Ovary (tissue), 9 donors: Measurements from ENCODE around the gene HYAL3. TPM values are rescaled to one million over a fixed set of nuclear protein-coding genes. Genes with fewer than 3 reads are reported as not detected.

ENCODE experiments used
- DNase-seq, 5 donors: peaks; one replicate each; pipeline ENCODE4 v3.0.0-alpha.2; 2019 to 2020
- H3K27ac ChIP-seq, 2 donors: fragments of 200-600 bp; one replicate each; pipeline versions ENCODE4 v1.5.1 to v1.8.0; 2019 to 2022
- H3K27me3 ChIP-seq: fragments of 200-600 bp; one replicate; pipeline ENCODE4 v1.8.0; 2022
- H3K36me3 ChIP-seq: fragments of 200-600 bp; sonication (generic); one replicate; pipeline ENCODE4 v1.5.1; 2019
- H3K4me1 ChIP-seq: one replicate; pipeline ENCODE4 v1.8.1; 2013; ENCODE audit warnings: mild to moderate bottlenecking, moderate library complexity; ENCODE audit not compliant: insufficient read depth
- H3K4me3 ChIP-seq: fragments of 200-600 bp; sonication (generic); one replicate; pipeline ENCODE4 v1.5.1; 2017
- H3K9me3 ChIP-seq, 2 donors: fragments of 200-600 bp in 1 of 2; sonication (generic) in 1 of 2; one replicate each; pipeline versions ENCODE4 v1.5.1 to v1.8.1; 2013 to 2019; ENCODE audit warnings: mild to moderate bottlenecking in 1 of 2, moderate library complexity in 1 of 2
- EP300 ChIP-seq: sonication (generic); formaldehyde crosslinking; IDR thresholded peaks from one replicate; pipeline ENCODE4 v1.6.1; 2017; ENCODE audit warnings: antibody characterized with exemption
- POLR2A ChIP-seq: fragments of 450-650 bp; IDR thresholded peaks from one replicate; pipeline ENCODE4 v1.6.1; 2017; ENCODE audit warnings: antibody characterized with exemption, mild to moderate bottlenecking, moderate library complexity
- WGBS, 3 donors: extraction: QIAGEN DNeasy Blood & Tissue Kit in 1 of 3; methylation state at CpG; one replicate each; pipeline versions ENCODE4 v1.1.5 to v1.1.7; 2013 to 2017; 5-methylcytosine and 5-hydroxymethylcytosine counted together
- intact Hi-C, 4 donors: fragments of 100-400 bp; cut with DNase I; formaldehyde crosslinking; loops; one replicate each; pipeline versions ENCODE4 v1.11.0 to v1.15.1; 2022 to 2023
- polyA plus RNA-seq, 2 donors: library from polyadenylated mRNA; stranded (reverse); fragments of 200-250 nt in 1 of 2; fragments of 350-450 nt in 1 of 2; fragmentation: Illumina TruSeq in 1 of 2; extraction: RNeasy Lipid Tissue Mini Kit (QIAGEN cat#74804) in 1 of 2; gene quantifications; one replicate each; pipeline ENCODE4 v1.2.3, GENCODE V29; 2013 to 2014
- total RNA-seq, 7 donors: library from RNA; depleted of rRNA in 2 of 7; stranded (reverse); fragments of >200 nt in 2 of 7; fragmentation: NEBNext Ultra II Directional in 3 of 7; extraction: Animal tissue kit (Norgen Biotek cat#: 25700) in 3 of 7; gene quantifications; one replicate each; pipeline versions ENCODE4 v1.1.0 to v1.2.4, GENCODE V29; 2016 to 2023
- TF ChIP-seq, protein P1 (sequence below), 3 donors: fragments of 450-650 bp in 2 of 3; fragments of 200-600 bp in 1 of 3; IDR thresholded peaks; one replicate each; pipeline versions ENCODE4 v1.5.1 to v1.8.0; 2016 to 2022; ENCODE audit warnings: antibody characterized with exemption in 3 of 3, mild to moderate bottlenecking in 1 of 3
- donor health status: DM: no; HTN: no; CAD: no; lungs with moderate emphysema.
- donor health status: DM: no; HTN: no; CAD: no.
- donor health status: Bipolar disorder and iron deficiency.
- donor health status: DM: yes; HTN: yes; CAD: no.
- donor health status: DM: no; HTN: no; CAD: no.
- donor health status: DM: yes; HTN: yes; CAD: no.

Gene HYAL3
- total and polyA plus RNA-seq, 9 donors: 0.58 to 4.3 (median 1.9) TPM

GRCh38 chr3:50266017-50266416 lies 33.2 kb downstream of the HYAL3 start:
- intact Hi-C loops: loop anchor here in 1 of 4 donors (10.0 kb wide), 1 partner anchor 59 kb away; the partner anchor contains the start of genes HYAL2 and TUSC2
- no peaks in the 10 kb centered on the region for H3K9me3 ChIP-seq
- H3K36me3 ChIP-seq: no peaks in the 10 kb centered on the region
- H3K4me3 ChIP-seq: no peak overlapping the region
- TF ChIP-seq POLR2A (no peak), EP300 (no peak)
- TF ChIP-seq, protein P1, sequence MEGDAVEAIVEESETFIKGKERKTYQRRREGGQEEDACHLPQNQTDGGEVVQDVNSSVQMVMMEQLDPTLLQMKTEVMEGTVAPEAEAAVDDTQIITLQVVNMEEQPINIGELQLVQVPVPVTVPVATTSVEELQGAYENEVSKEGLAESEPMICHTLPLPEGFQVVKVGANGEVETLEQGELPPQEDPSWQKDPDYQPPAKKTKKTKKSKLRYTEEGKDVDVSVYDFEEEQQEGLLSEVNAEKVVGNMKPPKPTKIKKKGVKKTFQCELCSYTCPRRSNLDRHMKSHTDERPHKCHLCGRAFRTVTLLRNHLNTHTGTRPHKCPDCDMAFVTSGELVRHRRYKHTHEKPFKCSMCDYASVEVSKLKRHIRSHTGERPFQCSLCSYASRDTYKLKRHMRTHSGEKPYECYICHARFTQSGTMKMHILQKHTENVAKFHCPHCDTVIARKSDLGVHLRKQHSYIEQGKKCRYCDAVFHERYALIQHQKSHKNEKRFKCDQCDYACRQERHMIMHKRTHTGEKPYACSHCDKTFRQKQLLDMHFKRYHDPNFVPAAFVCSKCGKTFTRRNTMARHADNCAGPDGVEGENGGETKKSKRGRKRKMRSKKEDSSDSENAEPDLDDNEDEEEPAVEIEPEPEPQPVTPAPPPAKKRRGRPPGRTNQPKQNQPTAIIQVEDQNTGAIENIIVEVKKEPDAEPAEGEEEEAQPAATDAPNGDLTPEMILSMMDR (IDR thresholded peaks at IDR 0.05): no peak
- H3K4me1 ChIP-seq: peaks cover 53% of the 10 kb centered on the region
- peak in 3 of 5 donors; percentile 41 to 54 (median 43) for DNase-seq
- 72 to 75% (median 74%) methylated on average over 6 of the region's 6 CpGs for whole genome bisulfite sequencing, 3 donors
- H3K27ac ChIP-seq: peak overlapping the region; percentile 62 to 99
- no peaks in the 10 kb centered on the region for H3K27me3 ChIP-seq

GRCh38 chr3:50265571-50265970 lies 33.6 kb downstream of the HYAL3 start:
- TF ChIP-seq, protein P1 (IDR thresholded peaks at IDR 0.05): no peak
- TF ChIP-seq POLR2A (no peak), EP300 (no peak)
- H3K27me3 ChIP-seq: no peaks in the 10 kb centered on the region
- peak in 1 of 5 donors; percentile 51 for DNase-seq
- peak overlapping the region; percentile 62 to 99 for H3K27ac ChIP-seq
- no peaks in the 10 kb centered on the region for H3K36me3 ChIP-seq
- WGBS, 3 donors: 16 to 60% (median 32%) methylated on average over 1 of the region's 1 CpG
- H3K4me3 ChIP-seq: no peak overlapping the region
- no peaks in the 10 kb centered on the region for H3K9me3 ChIP-seq
- H3K4me1 ChIP-seq: peaks cover 58% of the 10 kb centered on the region
- intact Hi-C loops: loop anchor here in 1 of 4 donors (10.0 kb wide), 1 partner anchor 59 kb away; the partner anchor contains the start of genes HYAL2 and TUSC2

DNA sequence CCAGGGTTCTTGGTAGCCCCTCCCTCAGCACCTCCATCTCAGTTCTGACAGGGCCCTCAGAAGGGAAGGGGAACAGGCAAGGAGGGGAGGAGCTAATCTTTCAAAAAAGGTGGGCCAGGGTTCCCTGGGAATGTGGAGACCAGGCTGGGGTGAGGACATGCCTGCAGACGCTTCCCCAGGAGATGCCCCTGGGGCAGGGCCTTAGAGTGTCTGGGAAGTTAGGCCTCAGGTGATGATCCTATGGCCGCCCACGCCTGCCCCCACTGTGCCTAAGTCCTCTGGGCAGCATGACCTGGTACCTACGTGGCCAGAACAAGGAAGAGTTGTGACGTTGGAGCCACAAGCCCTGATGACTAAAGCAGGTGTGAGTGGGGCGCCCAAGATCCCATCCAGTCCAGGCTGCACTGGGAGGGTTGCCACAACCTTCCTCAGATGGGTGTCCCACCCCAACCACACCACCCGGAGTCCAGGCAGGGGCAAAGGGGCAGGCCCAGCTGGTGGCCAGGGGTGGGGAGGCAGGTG lies 34.2 kb downstream of the HYAL3 start:
- no peak overlapping the region for H3K4me3 ChIP-seq
- WGBS, 3 donors: 50 to 54% (median 53%) methylated on average over 7 of the region's 7 CpGs
- H3K27ac ChIP-seq: peak overlapping the region; percentile 62 to 99
- H3K36me3 ChIP-seq: no peaks in the 10 kb centered on the region
- H3K27me3 ChIP-seq: no peaks in the 10 kb centered on the region
- TF ChIP-seq POLR2A: no peak
- TF ChIP-seq, protein P1 (IDR thresholded peaks at IDR 0.05): no peak
- TF ChIP-seq EP300: no peak
- H3K4me1 ChIP-seq: peaks cover 57% of the 10 kb centered on the region
- no peaks in the 10 kb centered on the region for H3K9me3 ChIP-seq
- peak in 4 of 5 donors; percentile 53 to 71 (median 64) for DNase-seq
- intact Hi-C loops: loop anchor here in 1 of 4 donors (10.0 kb wide), 1 partner anchor 60 kb away; the partner anchor contains the start of genes HYAL2 and TUSC2

DNA sequence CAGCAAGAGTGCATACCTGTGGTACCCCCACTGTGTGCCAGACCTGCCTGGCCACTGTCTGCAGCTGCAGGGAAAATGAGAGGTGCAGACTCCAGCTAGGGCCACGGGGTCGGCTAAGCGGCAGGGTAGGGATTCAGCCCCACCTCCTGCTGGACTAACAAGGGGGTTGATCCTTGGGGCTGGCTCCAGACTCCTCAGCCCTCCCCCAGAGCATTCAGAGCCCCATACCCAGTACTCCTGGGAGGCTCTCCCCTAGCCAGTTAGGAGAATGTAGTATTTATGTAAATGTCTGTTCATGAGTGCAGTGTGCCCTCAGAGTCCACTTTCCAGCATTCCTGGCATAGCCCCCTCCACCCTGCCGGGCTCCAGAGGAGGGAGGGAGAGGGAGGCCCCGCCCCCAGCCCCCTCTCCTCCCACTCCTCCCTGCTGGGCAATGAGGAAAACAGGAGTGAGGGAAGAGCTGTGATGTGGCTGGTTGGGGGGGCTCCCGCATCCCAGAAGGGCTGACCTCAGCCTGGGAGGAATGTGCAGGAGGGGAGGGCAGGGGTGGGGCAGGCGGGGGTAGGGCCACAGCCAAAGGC lies 34.7 kb downstream of the HYAL3 start:
- peak; percentile 91 to 94 (median 93) for DNase-seq
- no peak overlapping the region for H3K4me3 ChIP-seq
- H3K27me3 ChIP-seq: no peaks in the 10 kb centered on the region
- intact Hi-C loops: loop anchor here in 1 of 4 donors (10.0 kb wide), 1 partner anchor 60 kb away; the partner anchor contains the start of genes HYAL2 and TUSC2
- peaks cover 52% of the 10 kb centered on the region for H3K4me1 ChIP-seq
- no peaks in the 10 kb centered on the region for H3K36me3 ChIP-seq
- TF ChIP-seq EP300 (no peak), POLR2A (no peak)
- TF ChIP-seq, protein P1 (IDR thresholded peaks at IDR 0.05): no peak
- WGBS, 3 donors: 1 to 9% (median 2%) methylated on average over 7 of the region's 7 CpGs
- peak overlapping the region; percentile 62 to 99 for H3K27ac ChIP-seq
- H3K9me3 ChIP-seq: no peaks in the 10 kb centered on the region
